ENCODE measurements around the gene DISP2. TPM values are rescaled to one million over a fixed set of nuclear protein-coding genes. Genes with fewer than 3 reads are reported as not detected.
A peak's percentile ranks its signal among the peaks of the same experiment; 100 is the strongest.

The DISP2 gene
- total RNA-seq, 1 donor from 2014 or later = 3.9 TPM

DNA sequence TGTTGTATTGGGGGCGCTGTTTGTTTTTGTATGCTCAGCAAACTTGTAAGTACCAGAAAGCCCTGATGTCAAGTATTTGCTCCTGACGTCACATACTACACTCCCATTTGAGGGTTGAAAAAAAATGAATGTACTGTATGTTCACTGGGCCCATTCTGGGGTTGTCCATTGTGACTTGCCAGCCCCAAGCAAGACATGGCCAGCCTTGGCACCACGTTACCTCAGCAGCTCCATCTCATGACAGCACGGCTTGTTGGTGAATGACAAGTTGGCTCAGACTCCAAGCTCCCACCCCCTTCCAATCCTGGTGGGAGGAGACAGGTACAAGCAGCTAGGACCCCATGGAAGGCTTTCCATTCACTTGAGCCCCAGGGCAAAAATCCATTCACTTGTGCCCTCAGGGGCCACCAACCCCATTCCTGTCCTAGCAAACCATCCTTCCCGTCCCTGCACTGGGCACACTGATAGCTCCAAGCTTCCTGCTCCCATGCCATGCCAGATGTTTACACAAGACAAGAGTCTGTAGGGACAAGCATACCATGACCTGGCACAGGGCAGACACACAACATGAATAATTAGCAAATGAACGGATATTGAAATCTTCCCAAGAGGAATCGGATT, 5.6 kb upstream of the DISP2 start:
- intact Hi-C loops (cut with DNase I) = no loop called here
- DNase-seq (ENCODE audit: missing footprints) = no peak
- ATAC-seq = no peak

DNA sequence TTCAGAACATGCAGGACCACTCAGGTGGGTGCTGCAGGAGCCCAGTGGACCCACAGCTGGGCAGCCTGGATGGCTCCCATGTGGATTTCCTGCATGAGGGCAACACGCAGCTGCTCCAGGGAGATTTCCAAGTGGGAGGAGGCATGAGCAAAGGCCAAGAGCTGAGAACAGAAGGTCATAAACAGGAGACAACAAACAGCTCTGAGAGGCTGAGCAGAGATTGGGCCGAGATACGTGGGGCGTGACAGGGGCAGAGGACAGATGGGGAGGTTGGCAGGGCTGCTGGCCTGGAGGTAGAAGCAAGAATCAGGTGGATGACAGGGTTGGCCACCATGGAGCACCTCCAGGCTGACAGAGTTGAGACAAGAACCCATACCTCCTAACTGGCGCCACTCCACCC, 4.3 kb upstream of the DISP2 start:
- no peak for DNase-seq (ENCODE audit: missing footprints)
- intact Hi-C loops (cut with DNase I) = no loop called here
- ATAC-seq = no peak

DNA sequence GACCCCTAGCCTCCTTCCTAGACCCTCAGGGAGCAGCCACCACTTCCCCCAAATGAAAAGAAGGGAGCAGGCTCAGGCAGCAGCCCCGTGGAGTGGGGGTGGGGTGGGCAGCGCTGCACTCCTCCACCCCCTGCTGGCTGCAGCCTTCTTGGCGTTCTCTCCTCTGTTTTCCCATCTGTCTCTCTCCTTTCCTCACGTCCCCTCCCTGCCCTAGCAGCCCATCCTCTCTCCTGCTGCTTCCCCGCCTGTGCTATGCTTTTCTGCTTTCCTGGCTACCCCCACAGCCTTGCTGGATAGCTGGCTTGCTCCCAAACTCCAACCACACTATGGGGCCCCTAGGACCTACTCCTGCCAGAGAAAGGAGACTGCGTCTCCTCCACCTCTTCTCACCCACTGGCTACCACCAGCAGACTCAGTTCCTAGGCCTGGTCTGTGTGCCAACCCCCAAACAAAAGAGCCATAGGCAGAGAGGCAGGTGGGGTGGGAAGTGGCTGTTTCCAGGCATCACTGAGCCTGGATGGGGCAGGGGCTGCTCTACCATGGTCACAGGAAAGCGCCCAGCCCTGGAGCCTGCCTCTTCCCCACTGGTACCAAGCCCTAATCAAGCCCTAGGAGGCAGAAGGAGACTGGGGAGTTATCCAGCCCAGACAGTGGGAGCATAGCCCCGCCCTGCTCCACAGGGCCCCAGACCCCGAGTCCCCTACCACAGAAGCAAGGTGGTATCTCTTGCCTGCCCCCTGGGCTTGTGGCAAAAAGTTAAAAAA, 3.4 kb upstream of the DISP2 start:
- ATAC-seq (no peak), DNase-seq (ENCODE audit: missing footprints) (no peak)
- intact Hi-C loops (cut with DNase I) = no loop called here

DNA sequence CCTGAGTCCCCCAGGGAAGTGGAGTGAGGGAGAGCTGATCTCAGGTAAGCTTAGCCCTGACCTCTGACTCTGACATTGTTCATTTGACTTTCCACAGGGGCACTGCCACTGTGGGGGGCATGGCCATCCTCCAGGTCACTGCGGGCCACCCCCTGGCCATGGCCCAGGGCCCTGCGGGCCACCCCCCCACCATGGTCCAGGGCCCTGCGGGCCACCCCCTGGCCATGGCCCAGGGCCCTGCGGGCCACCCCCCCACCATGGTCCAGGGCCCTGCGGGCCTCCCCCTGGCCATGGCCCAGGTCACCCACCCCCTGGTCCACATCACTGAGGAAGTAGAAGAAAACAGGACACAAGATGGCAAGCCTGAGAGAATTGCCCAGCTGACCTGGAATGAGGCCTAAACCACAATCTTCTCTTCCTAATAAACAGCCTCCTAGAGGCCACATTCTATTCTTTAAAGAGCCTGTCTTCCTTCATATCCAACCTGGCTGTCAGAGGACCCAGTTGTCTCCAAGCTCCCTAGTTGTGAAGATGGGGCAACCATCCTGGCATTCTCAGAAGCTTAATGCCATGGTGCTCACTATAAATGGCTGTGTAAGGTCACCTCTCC, 1.9 kb upstream of the DISP2 start:
- no peak for ATAC-seq
- intact Hi-C loops (cut with DNase I) = no loop called here
- DNase-seq (ENCODE audit: missing footprints) = no peak

DNA sequence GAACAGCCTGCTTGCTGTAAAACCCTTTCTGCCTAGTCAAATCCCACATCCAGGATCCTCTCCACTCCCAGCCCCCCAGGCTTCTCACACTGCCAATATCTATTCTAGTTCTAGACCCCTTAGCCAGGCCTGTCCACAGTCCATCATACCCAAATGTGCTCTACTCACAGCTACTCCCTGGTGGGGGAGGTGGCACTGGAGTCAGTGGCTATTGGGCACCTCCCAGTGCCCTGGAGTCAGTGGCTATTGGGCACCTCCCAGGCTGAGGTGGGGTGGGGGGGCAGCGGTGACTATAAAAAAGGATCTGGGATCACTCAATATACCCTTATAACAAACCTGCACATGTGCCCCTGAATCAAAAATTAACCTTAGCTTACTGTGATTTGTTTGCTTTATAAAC, 773 bp upstream of the DISP2 start:
- intact Hi-C loops (cut with DNase I) = no loop called here
- ATAC-seq (no peak), DNase-seq (ENCODE audit: missing footprints) (no peak)

DNA sequence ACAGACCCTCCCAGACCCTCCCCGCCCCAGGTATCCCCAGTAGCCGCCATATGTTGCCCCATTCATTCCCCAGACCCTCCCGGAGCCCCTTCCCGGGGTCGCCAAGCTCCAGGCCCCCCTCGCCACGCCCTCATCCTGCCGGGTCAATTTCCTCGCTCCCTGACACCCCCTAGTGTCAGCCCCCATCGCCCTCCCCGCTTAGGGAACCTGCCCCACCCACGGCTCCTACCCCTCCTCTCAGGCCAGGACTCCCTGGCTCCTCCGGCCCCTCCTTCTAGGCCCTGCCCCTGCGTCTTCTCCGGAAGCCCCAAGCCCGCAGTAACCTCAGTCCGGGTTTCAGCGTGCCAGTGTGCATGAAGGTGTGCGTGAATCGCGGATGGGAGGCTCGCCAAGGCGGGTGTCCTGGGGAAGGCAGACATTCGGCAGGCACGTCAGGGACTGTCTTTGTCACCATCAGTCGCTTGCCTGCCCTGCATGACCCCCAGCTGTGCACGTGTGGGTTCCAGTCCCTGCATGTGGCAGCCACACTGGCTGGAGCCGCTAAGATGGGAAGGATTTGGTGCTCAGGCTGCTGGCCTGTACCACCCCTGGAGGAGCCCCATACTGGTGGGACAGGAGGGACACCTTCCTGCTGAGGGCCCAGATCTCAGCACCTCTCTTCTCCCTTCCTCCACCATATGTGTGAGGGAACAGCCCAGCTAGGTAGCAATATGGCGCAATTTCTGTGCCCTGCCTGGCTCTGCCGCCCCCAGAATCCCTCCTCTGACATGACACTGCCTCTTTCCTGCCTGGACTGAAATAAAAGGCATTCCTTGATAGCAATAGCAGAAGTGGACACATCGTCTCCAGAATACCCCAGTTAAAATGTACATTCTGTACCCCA, 693 bp downstream of the DISP2 start:
- intact Hi-C loops (cut with DNase I) = no loop called here
- no peak for DNase-seq (ENCODE audit: missing footprints)
- ATAC-seq = peak; percentile 31

DNA sequence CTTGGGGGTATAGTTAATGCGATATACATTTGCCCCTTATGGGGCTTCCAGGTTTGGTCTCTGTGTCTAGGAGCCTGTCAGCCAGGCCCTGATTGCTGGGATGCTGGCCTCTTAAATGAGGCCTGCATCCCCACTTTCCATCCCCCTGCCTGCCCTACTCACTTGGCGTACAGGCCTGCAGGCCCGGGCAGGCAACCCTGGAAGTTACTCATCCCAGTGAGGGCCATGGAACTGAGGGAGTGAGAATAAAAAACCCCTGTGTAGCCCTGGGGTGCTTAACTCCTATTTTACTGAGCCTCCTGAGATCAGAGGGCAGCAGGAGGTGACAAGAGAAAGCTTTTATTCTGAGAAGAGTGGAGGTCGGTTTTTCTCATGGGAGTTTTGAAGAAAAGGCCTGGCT, 2.0 kb downstream of the DISP2 start:
- DNase-seq (ENCODE audit: missing footprints) (no peak), ATAC-seq (no peak)
- intact Hi-C loops (cut with DNase I) = no loop called here

DNA sequence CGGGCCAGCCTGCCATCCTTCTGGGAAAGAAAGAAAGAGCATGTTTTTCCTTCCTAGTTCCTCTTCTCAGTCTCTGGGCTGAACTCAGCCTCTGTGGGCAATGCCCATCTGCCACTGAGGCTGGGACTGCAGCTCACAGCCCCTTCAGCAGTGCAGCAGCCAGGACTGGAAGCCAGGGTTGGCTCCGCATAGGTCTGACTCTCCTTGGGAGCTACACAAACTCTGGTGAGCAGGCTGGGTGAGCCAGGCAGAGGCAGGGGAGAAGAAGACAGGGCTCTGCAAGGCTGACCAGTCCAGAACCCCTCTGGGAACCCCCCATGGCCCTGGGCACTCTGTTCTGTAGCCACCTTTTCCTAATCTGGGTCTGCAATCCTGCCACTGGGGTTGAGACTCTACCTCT, 3.6 kb downstream of the DISP2 start:
- DNase-seq (ENCODE audit: missing footprints) = no peak
- intact Hi-C loops (cut with DNase I) = no loop called here
- ATAC-seq = no peak

DNA sequence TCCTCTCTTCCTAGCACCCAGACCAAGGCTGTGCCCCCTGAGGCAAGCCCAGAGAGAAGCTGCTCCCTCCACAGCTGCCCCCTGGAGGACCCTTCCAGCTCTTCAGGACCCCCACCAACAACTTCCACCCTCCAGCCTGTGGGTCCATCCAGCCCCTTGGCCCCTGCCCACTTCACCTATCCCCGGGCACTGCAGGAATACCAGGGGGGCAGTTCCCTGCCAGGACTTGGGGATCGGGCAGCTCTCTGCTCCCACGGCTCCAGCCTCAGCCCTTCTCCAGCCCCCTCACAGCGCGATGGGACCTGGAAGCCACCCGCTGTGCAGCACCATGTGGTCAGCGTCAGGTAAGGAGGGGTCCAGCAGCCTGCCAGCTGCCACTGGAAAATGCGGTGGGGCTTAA, 5.6 kb downstream of the DISP2 start:
- ATAC-seq (no peak), DNase-seq (ENCODE audit: missing footprints) (no peak)
- intact Hi-C loops (cut with DNase I) = no loop called here

DNA sequence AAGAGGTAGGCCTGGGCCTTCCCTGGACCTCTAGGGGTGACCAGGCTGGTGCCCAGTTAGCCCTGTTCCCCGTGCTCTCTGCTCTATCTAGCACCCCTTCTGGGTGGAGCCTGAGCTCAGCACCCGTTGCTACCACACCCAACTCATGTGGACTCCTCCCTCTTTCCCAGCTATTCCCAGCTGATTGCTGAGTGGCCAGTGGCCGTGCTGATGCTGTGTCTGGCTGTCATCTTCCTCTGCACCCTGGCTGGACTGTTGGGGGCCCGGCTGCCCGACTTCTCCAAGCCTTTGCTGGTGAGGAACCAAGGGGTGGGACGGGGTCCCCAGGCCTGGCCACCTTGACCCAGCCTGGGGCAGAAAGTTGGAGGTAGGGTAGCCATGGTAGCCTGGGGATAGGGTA, 6.2 kb downstream of the DISP2 start:
- ATAC-seq = no peak
- intact Hi-C loops (cut with DNase I) = no loop called here
- DNase-seq (ENCODE audit: missing footprints) = no peak

DNA sequence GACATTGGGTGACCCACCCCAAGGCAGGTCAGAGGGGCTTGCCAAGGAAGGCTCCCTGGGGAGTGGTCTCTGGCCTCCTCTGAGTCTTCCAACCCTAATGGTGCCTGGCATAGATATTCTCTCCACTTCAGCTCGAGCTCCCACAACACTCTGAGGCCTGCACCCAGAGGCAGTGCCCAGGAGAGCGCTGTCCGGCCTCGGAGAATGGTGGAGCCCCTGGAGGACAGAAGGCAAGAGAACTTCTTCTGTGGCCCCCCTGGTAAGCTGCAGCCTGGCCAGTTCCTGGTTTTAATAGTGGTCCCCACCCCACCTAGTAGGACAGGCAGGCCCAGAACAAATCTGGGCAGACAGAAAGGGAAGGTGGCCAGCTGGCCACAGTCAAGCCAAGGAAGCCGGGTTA, 7.0 kb downstream of the DISP2 start:
- ATAC-seq = no peak
- DNase-seq (ENCODE audit: missing footprints) = no peak
- intact Hi-C loops (cut with DNase I) = loop anchor here (5.0 kb wide), 1 partner anchor 42 kb away; the partner anchor contains the start of gene IVD

DNA sequence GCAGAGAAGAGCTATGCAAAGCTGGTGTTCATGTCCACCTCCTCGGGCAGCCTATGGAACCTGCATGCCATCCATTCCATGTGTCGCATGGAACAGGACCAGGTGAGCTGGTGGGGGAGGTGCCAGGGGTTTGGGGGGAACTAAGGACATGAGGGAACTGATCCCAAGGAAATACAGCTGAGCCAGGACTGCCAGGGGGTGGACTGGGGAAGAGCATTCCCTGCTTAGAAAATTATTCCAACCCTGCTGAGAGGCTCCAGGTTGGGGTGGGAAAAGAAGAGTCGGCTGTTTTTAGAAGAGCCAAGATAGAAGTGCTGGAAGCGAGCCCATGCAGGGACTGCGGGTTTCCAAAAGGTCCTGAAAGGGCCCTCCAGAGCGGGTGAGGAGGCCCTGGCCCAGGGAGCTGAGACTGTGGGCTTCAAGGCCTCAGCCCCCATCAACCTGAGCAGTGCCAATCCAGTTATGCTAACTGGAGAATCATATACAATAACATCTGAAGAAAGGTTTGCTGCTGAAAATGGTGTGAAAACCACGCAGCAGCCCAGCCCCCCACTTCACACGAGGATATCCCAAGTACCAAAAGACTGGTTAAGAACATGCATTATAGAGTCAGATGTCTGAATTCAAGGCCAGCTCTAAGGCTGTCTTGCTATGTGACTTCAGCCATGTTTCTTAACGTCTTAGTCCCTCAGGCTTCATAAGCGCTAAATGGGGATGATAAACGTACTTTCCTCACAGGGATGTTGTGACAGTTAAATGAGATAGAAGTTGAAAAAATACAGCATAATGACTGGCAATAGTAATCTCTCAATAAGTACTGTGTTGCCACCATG, 7.8 kb downstream of the DISP2 start:
- ATAC-seq (no peak), DNase-seq (ENCODE audit: missing footprints) (no peak)
- intact Hi-C loops (cut with DNase I) = loop anchor here (2.0 to 5.0 kb wide), 3 partner anchors 27 to 55 kb away; partner anchors contain the start of gene IVD

DNA sequence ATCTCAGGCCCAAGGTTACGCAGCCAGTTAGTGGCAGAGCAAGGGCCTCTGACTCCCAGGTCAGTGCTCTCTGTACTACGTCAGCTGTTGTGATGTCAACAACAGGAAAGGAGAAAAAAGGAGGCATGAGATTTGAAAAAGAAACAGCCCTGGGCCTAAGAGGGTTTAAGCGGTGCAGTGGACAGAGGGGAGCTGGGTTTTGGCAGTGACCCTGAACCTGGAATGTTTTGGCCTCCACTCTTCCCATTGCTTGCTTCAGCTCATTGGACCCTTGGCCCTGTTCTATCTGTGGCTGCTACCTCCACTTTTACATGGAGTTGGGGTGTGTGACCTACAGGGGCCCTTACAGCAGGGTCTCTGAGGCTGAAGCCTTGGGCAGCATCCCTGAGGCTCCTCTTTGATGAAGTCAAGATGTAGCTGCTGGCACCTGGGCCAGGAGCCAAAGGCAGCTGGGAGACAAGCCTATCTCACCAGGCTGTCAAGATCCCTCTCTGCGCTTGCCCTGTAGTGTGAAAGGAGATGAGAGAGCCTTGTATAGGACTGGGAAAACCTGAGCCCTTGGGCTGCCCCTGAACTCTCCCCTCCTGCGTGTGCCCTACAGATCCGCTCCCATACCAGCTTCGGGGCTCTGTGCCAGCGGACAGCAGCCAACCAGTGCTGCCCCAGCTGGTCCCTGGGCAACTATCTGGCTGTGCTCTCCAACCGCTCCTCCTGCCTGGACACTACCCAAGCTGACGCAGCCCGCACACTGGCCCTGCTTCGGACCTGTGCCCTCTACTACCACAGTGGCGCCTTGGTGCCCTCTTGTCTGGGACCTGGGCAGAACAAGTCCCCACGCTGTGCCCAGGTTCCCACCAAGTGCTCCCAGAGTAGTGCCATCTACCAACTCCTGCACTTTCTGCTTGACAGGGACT, 8.7 kb downstream of the DISP2 start:
- DNase-seq (ENCODE audit: missing footprints) = peak; percentile 91
- intact Hi-C loops (cut with DNase I) = loop anchor here (1.0 to 5.0 kb wide), 4 partner anchors 28 to 54 kb away; partner anchors contain the start of genes INAFM2 and IVD
- ATAC-seq = peak; percentile 86

DNA sequence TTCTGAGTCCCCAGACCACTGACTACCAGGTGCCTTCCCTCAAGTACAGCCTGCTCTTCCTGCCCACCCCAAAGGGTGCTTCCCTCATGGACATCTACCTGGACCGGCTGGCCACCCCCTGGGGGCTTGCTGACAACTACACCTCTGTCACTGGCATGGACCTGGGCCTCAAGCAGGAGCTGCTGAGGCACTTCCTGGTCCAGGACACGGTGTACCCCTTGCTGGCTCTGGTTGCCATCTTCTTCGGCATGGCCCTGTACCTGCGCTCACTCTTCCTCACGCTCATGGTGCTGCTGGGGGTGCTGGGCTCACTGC, 9.3 kb downstream of the DISP2 start:
- no peak for ATAC-seq
- intact Hi-C loops (cut with DNase I) = loop anchor here (1.0 to 5.0 kb wide), 4 partner anchors 29 to 53 kb away; partner anchors contain the start of genes INAFM2 and IVD

DNA sequence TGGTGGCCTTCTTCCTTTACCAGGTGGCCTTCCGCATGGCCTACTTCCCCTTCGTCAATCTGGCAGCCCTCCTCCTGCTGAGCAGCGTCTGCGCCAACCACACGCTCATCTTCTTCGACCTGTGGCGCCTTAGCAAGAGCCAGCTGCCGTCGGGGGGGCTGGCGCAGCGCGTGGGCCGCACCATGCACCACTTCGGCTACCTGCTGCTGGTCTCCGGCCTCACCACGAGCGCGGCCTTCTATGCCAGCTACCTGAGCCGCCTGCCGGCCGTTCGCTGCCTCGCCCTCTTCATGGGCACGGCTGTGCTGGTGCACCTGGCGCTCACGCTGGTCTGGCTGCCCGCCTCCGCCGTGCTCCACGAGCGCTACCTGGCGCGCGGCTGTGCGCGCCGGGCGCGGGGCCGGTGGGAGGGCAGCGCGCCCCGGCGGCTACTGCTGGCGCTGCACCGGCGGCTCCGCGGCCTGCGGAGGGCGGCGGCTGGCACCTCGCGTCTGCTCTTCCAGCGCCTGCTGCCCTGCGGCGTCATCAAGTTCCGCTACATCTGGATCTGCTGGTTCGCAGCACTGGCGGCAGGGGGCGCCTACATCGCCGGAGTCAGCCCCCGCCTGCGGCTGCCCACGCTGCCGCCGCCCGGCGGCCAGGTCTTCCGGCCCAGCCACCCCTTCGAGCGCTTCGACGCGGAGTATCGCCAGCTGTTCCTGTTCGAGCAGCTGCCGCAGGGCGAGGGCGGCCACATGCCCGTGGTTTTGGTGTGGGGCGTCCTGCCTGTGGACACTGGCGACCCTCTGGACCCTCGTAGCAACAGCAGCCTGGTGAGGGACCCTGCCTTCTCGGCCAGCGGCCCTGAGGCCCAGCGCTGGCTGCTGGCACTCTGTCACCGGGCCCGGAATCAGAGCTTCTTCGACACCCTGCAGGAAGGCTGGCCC, 9.9 kb downstream of the DISP2 start:
- ATAC-seq (peak; percentile 67), DNase-seq (ENCODE audit: missing footprints) (peak; percentile 94)
- intact Hi-C loops (cut with DNase I) = loop anchor here (1.0 to 5.0 kb wide), 4 partner anchors 29 to 53 kb away; partner anchors contain the start of genes INAFM2 and IVD

More for the DNA sequence above, 9.3 kb downstream of the DISP2 start:
- DNase-seq (ENCODE audit: missing footprints) = no peak

Data from Right ventricle myocardium inferior (tissue), 1 donor.